NCI-H446 (cell line): ENCODE results near the gene SPATA2L.
"Not testable (repeated sequence)": the region's sequence is repeated elsewhere in the genome, so short reads cannot be mapped to it uniquely, and the experiment has no call there.

Source experiments
- DNase-seq, 2 experiments: peaks; one replicate each; lab custom pipeline; 2025; lab: John Stamatoyannopoulos, UW

SPATA2L gene

GRCh38 chr16:89707695-89708094 lies 6.2 kb upstream of the SPATA2L start:
- DNase-seq = no peak

- no peak for DNase-seq
Measured at GRCh38 chr16:89706518-89707260, 5.2 kb upstream of the SPATA2L start.

GRCh38 chr16:89705006-89705405 lies 3.5 kb upstream of the SPATA2L start:
- no peak for DNase-seq

GRCh38 chr16:89704281-89704680 lies 2.8 kb upstream of the SPATA2L start:
- DNase-seq = no peak

- DNase-seq = peak in 1 of 2 experiments; percentile 35
Measured at GRCh38 chr16:89700649-89701424, 668 bp downstream of the SPATA2L start.

- peak; percentile 77 to 92 for DNase-seq
Measured at GRCh38 chr16:89700100-89700648, 1.3 kb downstream of the SPATA2L start.

GRCh38 chr16:89699629-89700099 lies 1.8 kb downstream of the SPATA2L start:
- DNase-seq = not testable (repeated sequence)

GRCh38 chr16:89698717-89699116 lies 2.8 kb downstream of the SPATA2L start:
- not testable (repeated sequence) for DNase-seq

- DNase-seq = no peak
Measured at GRCh38 chr16:89697616-89698331, 3.7 kb downstream of the SPATA2L start.

- DNase-seq = no peak
Measured at GRCh38 chr16:89697161-89697615, 4.3 kb downstream of the SPATA2L start.

- DNase-seq = no peak
Measured at GRCh38 chr16:89696670-89697128, 4.8 kb downstream of the SPATA2L start.

GRCh38 chr16:89695875-89696669 lies 5.4 kb downstream of the SPATA2L start:
- no peak for DNase-seq

GRCh38 chr16:89695086-89695874 lies 6.2 kb downstream of the SPATA2L start:
- DNase-seq = no peak

GRCh38 chr16:89694784-89695085 lies 6.8 kb downstream of the SPATA2L start:
- DNase-seq = not testable (repeated sequence)

GRCh38 chr16:89693931-89694783 lies 7.3 kb downstream of the SPATA2L start:
- no peak for DNase-seq

GRCh38 chr16:89693289-89693731 lies 8.2 kb downstream of the SPATA2L start:
- DNase-seq = no peak

GRCh38 chr16:89691986-89692569 lies 9.4 kb downstream of the SPATA2L start:
- DNase-seq = no peak

- DNase-seq = no peak
Measured at GRCh38 chr16:89691231-89691985, 10.1 kb downstream of the SPATA2L start.
